ENCODE results near the gene COX4I1.

The COX4I1 gene

GRCh38 chr16:85826686-85827247 is 27.3 kb downstream of the COX4I1 start:
- DNase-seq (ENCODE audit: low read depth, low spot score), result no peak
- TF ChIP-seq FOXP2 (optimal IDR thresholded peaks at IDR 0.05; ENCODE audit: control extremely low read depth, extremely low read length, insufficient read depth) (no peak), EZH2 (IDR thresholded peaks at IDR 0.05) (no peak), POLR2AphosphoS5 (IDR thresholded peaks at IDR 0.05; ENCODE audit: borderline replicate concordance, low read depth, low read length) (no peak)

DNA sequence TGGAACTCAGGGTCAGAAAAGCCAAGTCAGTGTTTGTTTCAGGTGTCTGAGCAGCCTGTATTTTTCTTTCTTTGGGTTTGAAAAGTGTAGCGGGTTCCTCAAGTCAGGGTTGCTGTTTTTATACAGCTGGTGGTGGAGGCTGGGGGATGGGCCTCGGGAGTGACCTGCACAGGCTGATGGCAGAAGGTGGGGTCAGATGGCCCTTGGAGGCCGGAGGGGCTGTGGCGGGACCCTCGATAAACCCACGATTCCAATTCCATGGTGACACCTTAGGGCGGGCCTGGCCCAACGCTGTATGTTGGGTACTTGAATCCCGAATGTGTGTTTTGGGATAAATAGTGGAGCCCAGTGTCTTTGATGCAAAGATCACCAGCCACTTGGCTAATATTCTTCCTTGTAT is 28.7 kb downstream of the COX4I1 start:
- Histone ChIP-seq H3K9me3 (ENCODE audit: low read depth, low read length) (no peaks in the 10 kb centered on the region), H3K9ac (ENCODE audit: insufficient read length) (no peak overlapping the region), H3K27ac (no peak overlapping the region), H3K36me3 (ENCODE audit: insufficient read depth, low read length) (no peaks in the 10 kb centered on the region), H3K4me3 (no peak overlapping the region)
- TF ChIP-seq POLR2AphosphoS5 (IDR thresholded peaks at IDR 0.05; ENCODE audit: borderline replicate concordance, low read depth, low read length) (no peak), FOXP2 (optimal IDR thresholded peaks at IDR 0.05; ENCODE audit: control extremely low read depth, extremely low read length, insufficient read depth) (no peak), EZH2 (IDR thresholded peaks at IDR 0.05) (no peak)
- DNase-seq (ENCODE audit: low read depth, low spot score), result no peak

More at GRCh38 chr16:85826686-85827247, 27.3 kb downstream of the COX4I1 start:
- Histone ChIP-seq H3K9me3 (ENCODE audit: low read depth, low read length) (no peaks in the 10 kb centered on the region), H3K36me3 (ENCODE audit: insufficient read depth, low read length) (no peaks in the 10 kb centered on the region), H3K4me3 (no peak overlapping the region), H3K9ac (ENCODE audit: insufficient read length) (no peak overlapping the region), H3K27ac (no peak overlapping the region)

DNA sequence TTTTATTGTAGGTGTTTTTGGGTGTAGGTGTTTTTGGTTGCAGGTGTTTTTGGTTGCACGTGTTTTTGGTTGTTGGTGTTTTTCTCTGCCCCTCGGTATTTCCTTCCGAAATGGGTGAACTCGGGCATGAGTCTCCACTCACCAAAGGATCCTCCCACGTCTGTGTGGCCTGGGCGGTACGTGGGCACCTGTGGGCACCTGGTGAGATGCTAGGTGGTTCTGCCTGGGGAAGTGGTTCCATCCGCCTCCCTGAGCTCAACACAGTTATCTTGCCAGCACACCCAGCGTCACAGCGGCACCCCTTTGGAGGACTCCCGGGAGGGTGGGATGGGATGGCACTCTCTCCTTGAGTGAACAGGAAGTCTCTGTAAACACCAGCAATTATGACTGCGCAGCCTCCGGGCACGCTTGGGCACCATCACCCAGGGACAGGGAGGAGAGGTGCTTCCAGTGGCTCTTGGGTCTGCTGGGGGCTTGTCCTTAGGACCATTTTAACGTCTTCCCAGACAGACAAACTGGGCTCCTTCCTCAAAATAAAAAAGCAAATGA is 29.8 kb downstream of the COX4I1 start:
- H3K9me3 ChIP-seq (ENCODE audit: low read depth, low read length), result no peaks in the 10 kb centered on the region
- TF ChIP-seq EZH2 (IDR thresholded peaks at IDR 0.05) (no peak), FOXP2 (optimal IDR thresholded peaks at IDR 0.05; ENCODE audit: control extremely low read depth, extremely low read length, insufficient read depth) (no peak), POLR2AphosphoS5 (IDR thresholded peaks at IDR 0.05; ENCODE audit: borderline replicate concordance, low read depth, low read length) (no peak)
- H3K36me3 ChIP-seq (ENCODE audit: insufficient read depth, low read length), result no peaks in the 10 kb centered on the region
- H3K9ac ChIP-seq (ENCODE audit: insufficient read length), result no peak overlapping the region
- no peak overlapping the region for H3K27ac ChIP-seq
- H3K4me3 ChIP-seq, result no peak overlapping the region
- DNase-seq (ENCODE audit: low read depth, low spot score), result no peak

DNA sequence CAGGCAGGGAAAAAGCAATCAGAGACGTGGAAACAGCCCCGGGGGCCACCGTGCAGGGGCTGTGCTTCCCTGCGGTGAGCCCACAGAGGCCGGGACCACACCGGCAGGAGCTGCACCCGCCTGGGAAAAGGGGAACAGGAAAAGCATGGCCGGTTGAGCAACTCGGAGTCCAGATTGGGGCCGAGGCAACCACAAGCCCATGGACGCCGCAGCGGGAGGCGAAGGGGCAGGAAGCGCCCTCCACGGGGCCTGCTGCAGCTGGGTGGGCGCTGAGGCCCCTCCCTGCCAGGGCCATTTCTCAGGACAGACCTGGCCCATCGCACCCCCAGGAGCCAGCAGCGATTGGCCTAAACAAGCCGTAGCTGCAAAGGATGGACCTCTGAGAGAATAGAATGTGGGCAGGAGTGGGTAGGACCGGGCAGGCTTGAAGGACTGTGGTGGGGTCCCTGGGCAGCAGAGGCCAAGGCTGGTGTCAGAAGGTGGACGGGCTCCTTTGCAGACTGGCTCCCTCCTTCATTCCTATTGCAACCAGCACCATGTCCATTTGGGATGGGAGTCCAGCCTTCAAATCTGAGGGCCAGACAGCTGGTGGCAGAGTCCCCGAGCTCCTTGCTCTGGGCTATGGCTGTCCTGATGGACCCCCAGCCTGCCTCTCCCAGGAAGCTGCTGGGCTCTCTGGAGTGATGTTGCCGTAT is 30.4 kb downstream of the COX4I1 start:
- Histone ChIP-seq H3K9ac (ENCODE audit: insufficient read length) (no peak overlapping the region), H3K4me3 (no peak overlapping the region), H3K36me3 (ENCODE audit: insufficient read depth, low read length) (no peaks in the 10 kb centered on the region), H3K27ac (no peak overlapping the region), H3K9me3 (ENCODE audit: low read depth, low read length) (no peaks in the 10 kb centered on the region)
- no peak for DNase-seq (ENCODE audit: low read depth, low spot score)
- no peak for TF ChIP-seq EZH2 (IDR thresholded peaks at IDR 0.05)
- no peak for TF ChIP-seq POLR2AphosphoS5 (IDR thresholded peaks at IDR 0.05; ENCODE audit: borderline replicate concordance, low read depth, low read length)
- no peak for TF ChIP-seq FOXP2 (optimal IDR thresholded peaks at IDR 0.05; ENCODE audit: control extremely low read depth, extremely low read length, insufficient read depth)

DNA sequence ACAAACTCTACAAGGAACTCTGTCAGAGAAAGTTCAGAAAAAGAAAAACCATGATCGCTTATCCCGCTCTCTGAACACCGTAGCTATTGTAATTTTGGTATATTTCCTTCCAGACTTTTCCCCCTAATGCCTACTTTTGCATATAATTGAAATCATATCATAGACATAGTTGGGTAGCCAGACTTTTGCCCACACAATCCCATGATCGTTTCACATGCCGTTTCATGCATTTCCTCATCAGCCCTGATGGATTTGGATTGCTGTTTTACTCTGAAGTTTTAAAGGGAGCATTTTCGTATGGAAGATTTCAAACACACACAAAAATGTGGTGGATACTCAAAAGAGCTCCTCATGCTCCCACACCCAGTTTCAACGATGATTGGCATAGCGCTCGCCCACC is 31.3 kb downstream of the COX4I1 start:
- Histone ChIP-seq H3K27ac (no peak overlapping the region), H3K36me3 (ENCODE audit: insufficient read depth, low read length) (no peaks in the 10 kb centered on the region), H3K9ac (ENCODE audit: insufficient read length) (no peak overlapping the region), H3K4me3 (no peak overlapping the region), H3K9me3 (ENCODE audit: low read depth, low read length) (no peaks in the 10 kb centered on the region)
- no peak for DNase-seq (ENCODE audit: low read depth, low spot score)
- no peak for TF ChIP-seq EZH2 (IDR thresholded peaks at IDR 0.05)
- no peak for TF ChIP-seq POLR2AphosphoS5 (IDR thresholded peaks at IDR 0.05; ENCODE audit: borderline replicate concordance, low read depth, low read length)
- TF ChIP-seq FOXP2 (optimal IDR thresholded peaks at IDR 0.05; ENCODE audit: control extremely low read depth, extremely low read length, insufficient read depth), result no peak

GRCh38 chr16:85832570-85833218 is 33.2 kb downstream of the COX4I1 start:
- Histone ChIP-seq H3K27ac (no peak overlapping the region), H3K36me3 (ENCODE audit: insufficient read depth, low read length) (no peaks in the 10 kb centered on the region), H3K9me3 (ENCODE audit: low read depth, low read length) (no peaks in the 10 kb centered on the region), H3K4me3 (no peak overlapping the region), H3K9ac (ENCODE audit: insufficient read length) (no peak overlapping the region)
- TF ChIP-seq POLR2AphosphoS5 (IDR thresholded peaks at IDR 0.05; ENCODE audit: borderline replicate concordance, low read depth, low read length), result no peak
- TF ChIP-seq EZH2 (IDR thresholded peaks at IDR 0.05), result no peak
- no peak for TF ChIP-seq FOXP2 (optimal IDR thresholded peaks at IDR 0.05; ENCODE audit: control extremely low read depth, extremely low read length, insufficient read depth)
- DNase-seq (ENCODE audit: low read depth, low spot score), result no peak

- Histone ChIP-seq H3K36me3 (ENCODE audit: insufficient read depth, low read length) (no peaks in the 10 kb centered on the region), H3K9ac (ENCODE audit: insufficient read length) (no peak overlapping the region)
- DNase-seq (ENCODE audit: low read depth, low spot score), result no peak
Observed at GRCh38 chr16:85833219-85833920, 33.9 kb downstream of the COX4I1 start.

DNA sequence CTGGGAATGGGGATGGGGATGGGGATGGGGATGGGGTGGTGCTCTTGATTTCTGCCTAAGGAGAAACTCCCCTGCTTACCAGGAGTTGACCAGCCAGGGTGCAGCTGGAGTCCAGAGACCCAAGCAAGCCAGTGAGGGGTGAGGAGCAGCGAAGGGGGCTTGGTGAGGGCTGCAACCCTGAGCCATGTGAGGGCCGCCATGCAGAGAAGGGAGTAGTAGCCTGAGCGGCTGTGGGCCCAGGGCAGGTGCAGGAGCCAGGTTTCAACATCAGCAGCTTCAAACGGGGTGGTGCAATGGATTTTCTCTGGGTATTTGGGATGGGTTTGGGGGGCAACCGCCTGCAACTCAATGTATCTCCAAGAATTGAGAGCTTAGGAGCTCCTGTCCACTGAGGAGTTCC is 35.2 kb downstream of the COX4I1 start:
- H3K9me3 ChIP-seq (ENCODE audit: low read depth, low read length), result no peaks in the 10 kb centered on the region
- no peaks in the 10 kb centered on the region for H3K36me3 ChIP-seq (ENCODE audit: insufficient read depth, low read length)
- no peak overlapping the region for H3K9ac ChIP-seq (ENCODE audit: insufficient read length)
- H3K27ac ChIP-seq, result no peak overlapping the region
- no peak overlapping the region for H3K4me3 ChIP-seq
- TF ChIP-seq EZH2 (IDR thresholded peaks at IDR 0.05) (no peak), POLR2AphosphoS5 (IDR thresholded peaks at IDR 0.05; ENCODE audit: borderline replicate concordance, low read depth, low read length) (no peak), FOXP2 (optimal IDR thresholded peaks at IDR 0.05; ENCODE audit: control extremely low read depth, extremely low read length, insufficient read depth) (no peak)
- no peak for DNase-seq (ENCODE audit: low read depth, low spot score)

More at GRCh38 chr16:85833219-85833920, 33.9 kb downstream of the COX4I1 start:
- H3K4me3 ChIP-seq, result no peak overlapping the region
- no peaks in the 10 kb centered on the region for H3K9me3 ChIP-seq (ENCODE audit: low read depth, low read length)
- H3K27ac ChIP-seq, result no peak overlapping the region
- TF ChIP-seq POLR2AphosphoS5 (IDR thresholded peaks at IDR 0.05; ENCODE audit: borderline replicate concordance, low read depth, low read length), result no peak
- TF ChIP-seq EZH2 (IDR thresholded peaks at IDR 0.05), result no peak
- TF ChIP-seq FOXP2 (optimal IDR thresholded peaks at IDR 0.05; ENCODE audit: control extremely low read depth, extremely low read length, insufficient read depth), result no peak

Data from SK-N-MC (cell line).